HG03457 (cell line): Measurements from ENCODE around the gene CD300C.
A peak's percentile ranks its signal among the peaks of the same experiment; 100 is the strongest.
"Not testable (repeated sequence)": the region's sequence is repeated elsewhere in the genome, so short reads cannot be mapped to it uniquely, and the experiment has no call there.

ENCODE experiments used
- ATAC-seq: cut with Tn5 transposase; IDR thresholded peaks from one replicate; pipeline ENCODE4 v1.9.1; 2021; ENCODE audit warnings: moderate number of reproducible peaks; ENCODE audit not compliant: unreplicated experiment

The CD300C gene

DNA sequence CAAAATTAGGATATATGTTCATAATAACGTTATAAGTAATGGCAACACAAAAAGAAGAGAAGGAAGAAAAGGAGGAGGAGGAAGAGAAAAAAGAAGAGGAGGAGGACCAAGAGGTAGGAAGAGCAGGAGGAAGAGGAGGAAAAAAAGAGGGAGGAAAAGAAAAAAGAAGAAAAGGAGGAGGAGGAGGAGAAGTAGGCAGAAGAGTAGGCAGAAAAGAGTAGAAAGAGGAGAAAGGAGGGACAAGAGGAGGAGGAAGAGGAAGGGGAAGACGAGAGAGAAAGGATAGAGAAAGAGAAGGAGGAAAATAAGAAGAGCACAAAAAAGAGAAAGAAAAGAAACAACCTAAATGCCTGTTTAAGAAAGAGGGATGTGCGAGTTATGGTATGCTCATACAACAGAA, 9.0 kb downstream of the CD300C start:
- no peak for ATAC-seq

DNA sequence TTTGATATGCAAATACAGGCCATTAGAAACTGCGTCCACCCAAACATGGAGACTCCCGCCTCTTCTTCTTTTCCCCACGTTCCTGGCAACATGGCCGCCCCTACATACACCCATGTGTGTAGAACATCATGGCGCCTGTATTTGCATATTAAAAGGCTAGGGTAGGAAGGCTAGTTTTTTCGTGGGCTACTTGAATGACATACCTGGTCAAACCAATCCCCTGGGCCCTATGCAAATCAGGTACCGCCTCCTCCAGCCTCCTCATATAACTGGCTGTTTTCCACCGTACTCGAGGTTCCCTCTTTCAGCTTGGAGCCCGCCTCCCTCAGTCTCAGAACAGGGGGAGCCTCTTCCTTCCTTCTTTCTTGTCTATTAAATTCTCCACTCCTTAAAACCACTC, 13.8 kb downstream of the CD300C start:
- no peak for ATAC-seq

DNA sequence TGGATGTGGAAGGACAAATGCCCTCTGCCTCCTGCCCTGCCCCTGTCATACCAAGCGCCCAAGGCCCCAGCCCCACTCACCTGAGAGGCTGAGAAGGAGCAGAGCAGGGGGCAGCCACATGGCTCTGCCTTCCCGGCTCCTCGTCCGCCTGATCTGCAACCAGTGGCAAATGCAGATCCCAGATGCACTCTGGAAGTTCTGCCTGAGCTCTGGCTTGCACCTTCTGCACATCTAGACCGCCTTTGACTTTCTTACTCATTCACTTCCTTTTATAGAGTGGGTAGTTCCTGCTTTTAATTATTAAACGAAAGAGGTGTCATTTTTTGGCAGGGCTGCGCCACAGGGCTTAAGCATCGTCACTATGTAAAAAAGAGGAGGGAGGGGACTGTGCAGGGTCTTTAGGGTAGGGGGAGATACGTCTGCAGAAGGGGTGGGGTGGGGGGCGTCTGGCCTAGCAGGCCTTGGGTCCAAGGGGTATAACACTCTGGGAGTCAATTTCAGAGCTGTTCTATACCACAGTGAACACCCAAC, 14.6 kb downstream of the CD300C start, which contains the start of gene CD300LB:
CD300LB (minus strand) TSS at position 245 of the 531 bp plus-strand sequence; CDS start at position 120, 125 bp downstream.
- ATAC-seq = no peak

DNA sequence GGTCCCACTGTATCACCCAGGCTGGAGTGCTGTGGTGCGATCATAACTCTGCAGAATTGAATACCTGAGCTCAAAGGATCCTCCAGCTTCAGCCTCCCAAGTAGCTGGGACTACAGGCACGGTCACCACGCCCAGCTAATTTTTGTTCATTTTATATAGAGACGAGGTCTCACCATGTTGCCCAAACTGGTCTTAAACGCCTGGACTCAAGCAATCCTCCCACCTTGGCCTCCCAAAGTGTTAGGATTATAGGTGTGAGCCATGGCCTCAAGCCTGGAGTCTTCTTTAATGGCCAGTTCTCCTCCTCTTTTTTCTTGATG, 15.1 kb downstream of the CD300C start:
- no peak for ATAC-seq

DNA sequence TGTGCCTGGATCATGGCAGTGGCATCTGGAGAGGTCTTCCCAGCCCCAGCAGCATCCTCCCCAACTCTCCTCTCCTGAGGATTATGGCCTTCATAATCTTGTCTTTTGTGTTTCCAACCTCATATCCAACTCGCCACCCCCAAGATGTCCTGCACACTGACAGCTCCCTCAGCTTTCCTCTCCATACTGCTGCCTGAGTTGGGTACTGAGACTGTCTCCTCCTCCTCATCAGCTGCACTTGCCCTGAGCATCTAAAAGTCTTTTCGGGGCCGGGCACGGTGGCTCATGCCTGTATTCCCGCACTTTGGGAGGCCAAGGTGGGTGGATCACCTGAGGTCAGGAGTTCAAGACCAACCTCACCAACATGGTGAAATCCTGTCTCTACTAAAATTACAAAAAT, 16.7 kb downstream of the CD300C start:
- no peak for ATAC-seq

DNA sequence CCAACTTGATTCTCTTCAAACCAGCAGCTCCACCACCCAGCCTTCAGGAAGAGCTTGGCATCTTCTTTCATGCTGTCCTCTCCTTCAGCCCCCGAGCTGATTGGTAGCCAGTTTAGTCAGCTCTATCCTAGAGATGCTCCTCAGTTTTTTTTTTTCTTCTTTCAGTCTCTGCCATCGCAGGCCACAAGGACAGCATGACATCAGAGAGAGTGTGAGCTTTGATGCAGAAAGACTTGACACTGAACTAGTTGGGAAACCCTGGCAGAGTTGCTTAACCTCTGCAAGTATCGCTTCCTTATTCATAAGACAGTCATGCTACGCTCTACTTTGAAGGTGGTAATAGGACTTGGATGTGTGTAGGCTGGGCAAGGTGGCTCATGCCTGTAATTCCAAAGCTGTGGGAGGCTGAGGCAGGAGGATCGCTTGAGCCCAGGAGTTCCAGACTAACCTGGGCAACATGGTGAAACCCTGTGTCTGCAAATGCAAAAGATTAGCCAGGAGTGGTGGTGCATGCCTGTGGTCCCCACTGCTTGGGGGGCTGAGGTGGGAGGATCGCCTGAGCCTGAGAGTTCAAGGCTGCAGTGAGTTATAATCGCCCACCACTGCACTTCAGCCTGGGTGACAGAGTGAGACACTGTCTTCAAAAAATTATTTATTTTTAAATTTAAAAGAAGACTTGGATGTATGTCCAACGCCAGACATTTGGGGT, 17.3 kb downstream of the CD300C start:
- ATAC-seq = peak; percentile 69

DNA sequence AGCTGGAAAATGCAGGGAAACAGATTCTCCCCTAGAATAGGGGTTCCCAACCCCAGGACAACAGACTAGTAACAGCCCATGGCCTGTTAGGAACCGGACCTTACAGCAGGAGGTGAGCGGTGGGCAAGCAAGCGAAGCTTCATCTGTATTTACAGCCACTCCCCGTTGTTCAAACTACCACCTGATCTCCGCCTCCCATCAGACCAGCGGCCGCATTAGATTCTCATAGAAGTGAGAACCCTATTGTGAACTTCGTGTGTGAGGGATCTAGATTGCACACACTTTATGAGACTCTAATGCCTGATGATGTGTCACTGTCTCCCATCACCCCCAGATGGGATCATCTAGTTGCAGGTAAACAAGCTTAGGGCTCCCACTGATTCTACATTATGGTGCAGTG, 18.2 kb downstream of the CD300C start:
- no peak for ATAC-seq

DNA sequence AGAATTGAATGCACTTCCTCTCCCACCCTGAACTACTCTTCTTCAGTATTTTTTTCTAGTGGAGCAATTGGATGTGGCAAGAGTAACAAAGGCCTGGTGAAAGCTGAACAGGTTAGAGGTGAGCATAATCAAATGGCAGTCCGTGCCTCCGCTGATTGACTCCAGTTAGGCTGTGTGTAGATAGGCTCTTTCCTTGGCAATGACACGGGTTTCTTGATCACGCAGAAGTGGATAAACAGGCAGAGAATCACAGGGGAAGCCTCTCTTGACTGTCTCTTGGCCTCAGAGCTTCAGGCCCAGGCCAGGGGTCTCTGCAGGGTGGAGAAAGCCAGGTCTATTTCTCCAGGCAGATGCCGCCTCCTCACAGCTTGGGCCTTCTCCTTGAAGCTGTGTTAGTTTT, 18.8 kb downstream of the CD300C start:
- ATAC-seq = no peak

DNA sequence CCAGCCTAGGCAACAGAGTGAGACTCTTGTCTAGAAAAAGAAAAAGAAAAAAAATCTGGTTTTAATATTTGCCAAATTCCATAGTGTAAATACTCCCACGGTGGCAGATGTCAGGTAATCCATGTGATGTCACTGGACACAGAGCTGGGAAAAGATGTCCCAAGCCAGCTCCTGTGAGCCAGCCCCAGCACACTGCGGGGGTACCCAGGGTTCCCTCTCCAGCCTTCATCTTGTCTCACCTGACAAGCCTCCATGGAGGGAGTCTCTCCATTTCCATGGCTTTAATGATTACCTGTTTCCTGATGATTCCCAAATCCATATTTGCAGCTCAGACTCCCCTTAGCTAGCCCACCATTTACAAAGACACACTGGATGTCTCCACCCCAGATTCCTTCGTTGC, 19.2 kb downstream of the CD300C start:
- no peak for ATAC-seq

DNA sequence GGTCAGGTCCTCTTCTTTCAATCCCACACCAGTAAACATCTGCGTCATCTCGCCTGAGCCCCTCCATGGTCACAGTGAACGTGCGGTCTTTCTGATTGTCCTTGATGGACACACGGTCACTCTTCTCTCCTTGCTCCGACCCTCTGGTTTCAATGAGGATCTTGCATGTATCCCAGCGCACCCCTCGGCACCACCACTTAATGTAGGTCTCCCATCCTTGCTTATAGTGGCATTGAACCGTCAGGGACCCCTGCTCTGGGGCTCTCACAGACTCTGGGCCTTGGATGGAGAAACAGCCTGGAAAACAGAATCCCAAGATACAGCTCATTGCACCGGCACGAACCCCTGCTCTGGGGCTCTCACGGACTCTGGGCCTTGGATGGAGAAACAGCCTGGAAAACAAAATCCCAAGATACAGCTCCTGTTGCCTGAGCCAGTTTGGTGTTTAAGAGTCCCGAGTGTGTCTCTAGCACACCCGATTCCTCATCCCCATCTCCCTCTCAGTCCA, 20.1 kb downstream of the CD300C start:
- no peak for ATAC-seq

DNA sequence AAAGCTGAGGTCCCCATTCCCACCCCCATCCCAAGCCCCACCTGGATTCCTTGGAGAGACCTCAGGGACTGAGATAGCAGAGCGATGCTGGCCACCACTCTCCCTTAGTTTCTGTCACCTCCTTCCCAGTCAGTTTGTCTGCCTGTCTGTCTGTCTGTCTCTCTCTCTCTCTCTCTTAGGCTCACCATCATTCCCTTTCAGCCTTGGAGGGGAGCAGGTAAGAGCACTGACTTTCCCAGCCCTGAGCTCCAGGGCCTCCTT, 20.5 kb downstream of the CD300C start:
- ATAC-seq = no peak

DNA sequence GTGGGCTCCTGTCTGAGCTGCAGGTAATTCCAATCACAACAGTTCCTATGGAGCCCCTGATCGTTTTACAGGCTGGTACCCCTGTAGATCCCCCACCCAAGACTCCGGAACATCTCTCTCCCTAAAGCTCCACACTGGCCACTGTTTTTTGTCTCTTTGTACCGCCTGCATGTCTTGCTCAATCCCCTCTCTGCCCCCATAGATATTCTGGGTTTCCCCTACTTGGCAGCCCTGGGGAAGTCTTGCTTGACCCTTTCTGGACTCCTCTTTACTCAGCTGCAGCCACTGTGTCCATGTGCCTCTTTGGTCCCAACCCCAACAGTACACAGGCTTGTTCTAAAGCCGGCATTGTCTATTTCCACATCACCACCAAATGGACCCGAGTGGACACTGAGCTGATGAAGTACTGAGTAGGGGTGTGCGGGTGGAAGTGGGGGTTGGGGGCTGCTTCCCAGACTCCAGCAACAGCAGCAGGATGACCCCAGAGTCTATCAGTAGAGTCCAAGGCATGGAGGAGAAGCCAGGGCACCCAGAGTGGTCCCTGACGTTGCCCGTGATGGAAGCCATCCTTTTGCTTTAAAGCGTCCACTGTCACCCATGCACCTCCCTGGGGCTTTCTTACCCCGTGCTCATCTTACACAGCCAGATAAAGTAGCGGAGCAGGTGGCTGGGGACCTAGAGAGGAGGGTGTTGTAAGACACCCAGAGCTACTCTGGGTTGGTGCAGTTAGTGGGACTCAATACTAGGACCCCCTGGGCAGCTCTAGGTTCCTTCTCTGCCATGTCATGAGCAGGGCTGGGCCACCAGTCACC, 21.1 kb downstream of the CD300C start:
- no peak for ATAC-seq

DNA sequence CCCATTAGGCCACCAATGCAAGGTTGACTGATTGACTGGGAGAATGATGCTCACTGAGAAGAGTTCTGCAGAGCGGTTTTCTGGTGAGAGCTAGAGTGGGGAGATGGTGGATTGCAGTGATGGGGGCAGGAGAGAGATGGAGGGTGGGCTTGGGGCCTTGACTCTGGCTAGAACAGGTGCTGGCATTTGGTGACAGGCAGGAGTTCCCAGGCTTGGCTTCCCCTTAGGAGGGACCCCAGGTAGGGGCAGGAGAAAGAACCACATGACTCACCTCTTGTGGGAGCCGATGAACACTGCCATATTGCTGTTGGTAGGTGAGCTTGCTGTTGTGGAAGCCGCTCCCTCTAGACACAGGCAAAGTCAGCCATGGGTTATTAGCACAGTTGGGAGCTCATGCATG, 22.6 kb downstream of the CD300C start:
- ATAC-seq = no peak

DNA sequence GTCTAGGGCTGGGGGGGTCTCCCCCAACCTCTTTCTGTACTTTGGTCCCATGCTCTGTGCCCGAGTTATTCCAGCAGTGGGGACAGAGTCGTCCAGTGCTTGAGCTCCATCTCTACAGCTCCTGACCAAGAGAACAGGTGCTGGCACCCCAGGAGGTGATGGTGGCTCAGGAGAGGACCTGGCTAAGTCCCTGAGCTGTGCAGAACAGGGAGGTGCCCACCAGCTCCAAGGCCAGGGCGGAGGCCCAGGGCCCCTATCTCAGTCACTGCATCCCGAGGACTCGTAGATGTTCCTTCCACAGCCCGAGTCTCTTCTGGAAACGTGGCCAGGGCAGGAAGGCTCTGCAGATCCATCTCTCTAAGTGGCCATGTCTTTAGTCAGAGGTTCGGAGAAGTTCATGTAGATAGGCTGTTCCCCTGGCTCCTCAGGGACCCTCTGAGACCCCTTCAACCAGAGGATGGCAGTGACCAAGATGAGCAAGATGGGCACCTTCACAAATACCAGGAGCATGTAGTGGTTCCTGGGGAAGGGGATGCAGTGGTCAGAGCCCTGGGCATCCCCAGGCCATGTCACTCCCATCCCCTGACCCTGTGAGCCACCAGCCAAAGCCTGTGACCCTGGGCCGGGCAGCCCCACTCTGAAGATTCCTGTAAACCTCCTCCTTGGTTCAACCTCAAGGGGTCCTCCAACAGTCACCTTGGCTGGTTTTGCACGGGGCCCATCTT, 23.4 kb downstream of the CD300C start:
- no peak for ATAC-seq

DNA sequence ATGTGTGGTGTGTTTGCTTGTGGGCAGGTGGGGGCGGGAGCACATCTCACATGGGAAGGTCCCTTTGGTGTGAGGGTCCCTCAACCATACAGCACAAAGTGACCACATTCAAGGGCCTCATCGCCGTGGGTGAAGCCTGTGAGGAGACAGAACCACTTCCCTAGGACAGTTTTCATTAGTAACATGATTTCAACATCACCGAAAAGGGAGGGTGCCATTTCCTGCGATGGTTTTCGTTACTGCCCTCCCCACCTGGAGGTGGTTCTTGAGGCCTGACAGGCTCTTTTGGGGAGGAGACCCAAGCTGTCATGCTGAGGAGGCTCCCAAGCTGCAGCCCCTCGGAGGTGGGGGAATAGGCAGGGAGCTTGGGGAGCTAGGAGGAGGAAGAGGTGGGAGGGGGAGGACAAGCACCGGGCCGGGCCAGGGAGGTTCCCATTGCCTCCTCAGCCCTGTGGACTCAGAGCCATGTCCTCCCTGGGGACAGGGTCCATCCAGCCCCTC, 24.2 kb downstream of the CD300C start:
- ATAC-seq = no peak

DNA sequence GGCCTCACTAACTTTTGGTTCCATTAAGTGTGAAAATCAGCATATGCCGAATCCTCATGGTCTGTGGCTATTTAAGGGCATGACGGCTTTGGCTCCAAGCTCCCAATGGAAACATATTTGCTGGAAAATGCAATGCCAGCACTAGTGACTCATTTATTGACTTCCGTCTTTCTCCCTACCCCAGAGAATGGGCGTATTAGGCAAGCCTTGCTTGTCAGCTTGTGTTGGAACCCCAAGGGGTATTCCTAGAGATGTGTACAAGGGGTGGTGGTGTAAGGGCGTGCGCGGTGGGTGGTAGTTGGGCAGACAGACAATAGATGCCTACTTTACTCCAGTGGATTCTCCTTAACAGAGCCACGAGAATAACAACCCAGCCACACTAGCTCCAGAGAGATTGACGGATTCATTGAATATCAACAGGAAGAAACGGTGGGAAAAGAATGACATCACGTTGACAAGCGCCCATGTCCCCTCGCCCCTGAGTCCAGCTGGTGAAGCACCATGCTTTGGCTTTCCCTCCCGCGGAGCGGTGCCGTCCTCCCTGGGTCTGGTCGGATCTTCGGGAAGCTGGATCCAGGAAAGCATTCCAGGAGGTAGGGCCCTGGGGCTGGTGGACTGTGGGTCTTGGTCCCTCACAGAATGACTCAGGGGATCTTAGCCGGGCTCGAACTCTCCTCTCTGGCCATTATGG, 25.0 kb downstream of the CD300C start:
- ATAC-seq = no peak

DNA sequence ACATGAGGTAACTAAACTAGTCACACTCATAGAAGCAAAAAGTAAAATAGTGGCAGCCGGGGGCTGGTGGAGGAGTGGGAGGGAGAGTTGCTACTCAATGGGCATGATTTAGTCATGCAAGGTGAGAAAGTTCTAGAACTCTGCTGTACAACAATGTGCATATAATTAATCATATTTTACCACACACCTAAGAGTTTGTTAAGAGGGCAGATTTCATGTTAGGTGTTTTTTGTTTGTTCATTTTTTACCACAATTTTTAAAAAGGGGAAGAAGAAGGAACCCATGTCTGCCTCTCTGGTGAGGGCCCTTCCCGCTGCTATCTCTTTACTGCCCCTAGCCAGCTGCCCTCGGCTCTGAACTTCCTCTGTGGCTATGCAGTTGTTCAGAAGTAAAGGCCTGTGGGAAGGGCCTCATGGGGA, 25.9 kb downstream of the CD300C start:
- ATAC-seq = no peak

DNA sequence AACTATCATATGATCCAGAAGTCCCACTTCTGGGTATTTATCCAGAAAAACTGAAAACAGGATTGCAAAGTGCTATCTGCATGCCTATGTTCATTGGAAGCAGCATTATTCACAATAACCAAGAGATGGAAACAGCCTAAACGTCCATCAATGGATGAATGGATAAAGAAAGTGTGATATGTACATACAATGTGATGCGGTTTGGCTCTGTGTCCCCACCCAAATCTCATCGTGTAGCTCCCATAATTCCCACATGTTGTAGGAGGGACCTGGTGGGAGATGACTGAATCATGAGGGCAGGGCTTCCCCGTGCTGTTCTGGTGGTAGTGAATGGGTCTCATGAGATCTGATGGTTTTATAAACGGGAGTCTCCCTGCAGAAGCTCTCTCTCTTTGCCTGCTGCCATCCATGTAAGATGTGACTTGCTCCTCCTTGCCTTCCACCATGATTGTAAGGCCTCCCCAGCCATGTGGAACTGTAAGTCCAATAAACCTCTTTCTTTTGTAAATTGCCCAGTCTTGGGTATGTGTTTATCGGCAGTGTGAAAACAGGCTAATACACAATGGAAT, 27.4 kb downstream of the CD300C start:
- not testable (repeated sequence) for ATAC-seq

DNA sequence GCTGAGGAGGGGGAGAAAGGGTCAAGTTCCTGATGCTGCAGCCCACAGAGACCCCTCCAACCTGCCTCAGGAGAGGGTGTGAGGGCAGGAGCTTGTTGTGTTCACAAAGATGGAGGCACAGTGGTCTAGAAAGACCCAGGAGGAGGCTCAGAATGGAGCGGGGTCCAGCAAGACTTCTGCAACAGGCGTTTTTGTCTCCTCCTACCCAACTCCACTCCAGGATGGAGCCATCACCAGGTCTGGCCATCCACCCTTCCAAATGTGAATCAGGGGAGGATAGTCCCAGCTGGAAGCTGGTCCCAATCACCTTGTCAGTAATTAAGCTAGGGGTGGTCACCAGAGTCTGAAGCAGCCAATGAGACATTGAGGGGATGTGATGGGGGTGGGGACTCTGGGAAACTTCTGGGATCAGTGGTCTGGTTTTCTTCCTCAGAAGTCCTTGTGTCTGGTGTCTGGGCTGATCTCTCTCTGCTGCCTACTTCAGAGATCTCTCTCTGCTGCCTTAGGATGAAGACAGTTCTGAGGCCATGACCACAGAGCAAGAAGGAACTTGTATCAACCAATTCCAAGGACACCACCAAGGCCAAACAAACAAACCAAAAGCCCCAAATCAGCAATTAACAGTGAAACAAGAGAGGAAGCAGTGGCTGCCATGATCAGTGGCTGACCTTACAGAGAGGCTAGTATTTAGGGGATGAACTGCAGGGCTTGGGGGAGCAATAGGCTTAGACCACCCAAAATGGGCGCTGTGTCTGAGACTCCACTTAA, 29.2 kb downstream of the CD300C start:
- ATAC-seq = no peak

DNA sequence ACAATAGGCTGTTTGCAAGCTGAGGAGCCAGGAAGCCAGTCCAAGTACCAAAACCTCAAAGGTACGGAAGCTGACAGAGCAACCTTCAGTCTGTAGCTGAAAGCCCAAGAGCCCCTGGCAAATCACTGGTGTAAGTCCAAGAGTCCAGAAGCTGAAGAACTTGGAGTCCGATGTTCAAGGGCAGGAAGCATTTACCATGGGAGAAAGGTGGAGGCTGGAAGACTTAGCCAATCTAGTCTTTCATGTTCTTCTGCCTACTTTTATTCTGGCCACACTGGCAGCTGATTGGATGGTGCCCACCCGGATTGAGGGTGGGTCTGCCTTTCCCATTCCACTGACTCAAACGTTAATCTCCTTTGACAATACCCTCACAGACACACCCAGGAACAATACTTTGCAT, 30.0 kb downstream of the CD300C start:
- ATAC-seq = no peak
